G401.6 (cell line): ENCODE measurements around the gene TBC1D22A.

ENCODE experiments used
- FAIRE-seq: peaks from 2 replicates; lab custom pipeline; 2012; peaks lifted over from hg19 to GRCh38; lab: Jason Lieb, UNC

TBC1D22A gene

DNA sequence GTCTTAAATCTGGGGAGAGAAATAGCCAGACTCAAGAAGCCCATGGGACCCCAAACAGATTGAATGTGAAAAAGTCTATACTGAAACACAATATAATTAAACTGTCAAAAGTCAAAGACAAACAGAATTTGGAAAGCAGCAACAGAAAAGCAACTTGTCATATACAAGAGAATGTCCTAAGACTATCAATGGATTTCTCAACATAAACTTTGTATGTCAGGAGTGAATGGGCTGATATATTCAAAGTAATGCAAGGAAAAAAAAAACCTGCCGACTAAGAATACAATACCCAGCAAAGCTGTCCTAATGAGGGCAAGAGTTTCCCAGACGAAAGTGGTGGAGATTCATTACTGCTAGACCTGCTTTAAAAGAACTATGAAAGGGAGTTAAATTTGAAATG, 73.2 kb downstream of the TBC1D22A start:
- no peak for FAIRE-seq

DNA sequence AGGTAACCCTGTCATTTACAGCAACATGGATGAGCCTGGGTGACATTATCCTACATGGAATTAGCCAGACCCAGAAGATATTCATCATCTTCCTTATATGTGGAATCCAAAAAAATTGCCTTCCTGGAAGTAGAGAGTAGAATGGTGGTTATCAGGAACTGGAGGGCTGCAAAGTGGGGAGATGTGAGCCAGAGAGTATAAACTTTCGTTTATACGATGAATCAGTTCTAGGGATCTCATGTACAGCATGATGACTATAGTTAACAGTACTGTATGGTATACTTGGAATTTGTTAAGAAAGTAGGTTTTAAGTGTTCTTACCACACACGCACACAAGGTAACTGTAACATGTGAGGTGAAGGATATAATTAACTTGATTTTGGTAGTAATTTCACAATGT, 79.1 kb downstream of the TBC1D22A start:
- no peak for FAIRE-seq

DNA sequence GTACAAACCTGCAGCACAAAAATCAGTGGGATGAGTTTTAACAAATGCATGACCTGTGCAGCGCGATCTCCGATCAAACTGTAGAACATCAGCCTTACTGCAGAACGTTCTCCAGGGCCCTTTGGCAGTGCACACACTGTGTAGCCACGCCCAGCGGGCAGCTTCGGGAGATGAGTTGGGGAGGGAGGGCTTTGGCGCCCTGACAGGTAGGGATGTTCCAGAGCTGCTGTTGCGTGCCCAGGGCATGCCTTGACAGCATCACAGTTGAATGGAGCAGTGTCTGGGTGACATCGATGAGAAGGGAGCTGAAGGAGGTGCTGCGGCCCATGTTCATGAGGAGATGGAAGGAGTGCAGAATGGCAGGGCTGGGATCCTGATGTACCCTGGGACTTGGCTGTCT, 80.2 kb downstream of the TBC1D22A start:
- FAIRE-seq: no peak

DNA sequence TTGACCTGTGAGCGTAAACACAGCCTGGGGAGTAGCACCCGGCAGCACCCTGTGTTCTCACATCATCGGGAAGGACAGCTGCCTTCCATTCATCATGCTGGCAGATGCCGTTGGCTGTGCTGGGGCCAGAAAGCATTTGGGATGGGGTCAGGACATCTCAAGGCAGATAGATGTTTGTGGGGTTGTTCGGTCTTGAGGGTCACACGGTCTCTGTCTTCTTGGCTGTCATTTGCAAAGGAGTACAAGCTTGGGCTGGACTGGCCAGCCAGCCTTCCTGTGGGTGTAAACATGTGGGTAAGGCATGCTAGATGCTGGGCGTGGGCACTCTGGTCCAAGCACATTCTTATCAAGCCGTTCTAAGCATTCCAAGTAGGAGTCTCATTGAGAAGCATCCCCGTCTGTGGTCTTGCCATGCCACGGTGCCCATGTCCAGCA, 81.4 kb downstream of the TBC1D22A start:
- no peak for FAIRE-seq

DNA sequence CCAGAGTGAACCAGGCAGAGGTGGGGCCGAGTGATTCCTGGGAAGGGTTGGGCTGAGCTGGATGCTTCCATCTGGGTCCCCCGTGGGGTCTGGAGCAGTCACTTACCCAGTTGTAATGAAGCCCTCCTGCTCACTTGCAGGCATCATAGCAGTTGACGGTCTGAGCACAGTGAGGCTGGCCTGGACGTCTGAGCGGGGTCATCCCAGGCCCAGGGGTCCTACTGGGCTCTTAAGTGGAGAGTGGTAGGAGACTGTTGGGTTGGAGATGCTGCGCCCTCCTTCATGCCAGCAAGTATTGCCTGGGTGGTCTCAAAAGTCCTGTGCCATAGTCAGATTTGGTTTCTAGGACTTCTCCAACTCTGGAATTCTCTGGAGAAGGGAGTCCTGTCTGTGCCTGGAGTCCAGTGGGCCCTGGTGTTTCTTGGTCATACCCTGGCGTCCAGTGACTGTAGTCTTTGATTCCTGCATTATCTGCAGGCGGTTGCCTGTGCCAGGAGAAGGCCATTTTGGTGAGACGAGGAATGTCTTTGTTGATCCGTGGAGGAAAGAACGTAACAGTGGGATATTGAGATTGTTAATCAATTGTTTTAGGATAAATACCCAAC, 82.3 kb downstream of the TBC1D22A start:
- no peak for FAIRE-seq

DNA sequence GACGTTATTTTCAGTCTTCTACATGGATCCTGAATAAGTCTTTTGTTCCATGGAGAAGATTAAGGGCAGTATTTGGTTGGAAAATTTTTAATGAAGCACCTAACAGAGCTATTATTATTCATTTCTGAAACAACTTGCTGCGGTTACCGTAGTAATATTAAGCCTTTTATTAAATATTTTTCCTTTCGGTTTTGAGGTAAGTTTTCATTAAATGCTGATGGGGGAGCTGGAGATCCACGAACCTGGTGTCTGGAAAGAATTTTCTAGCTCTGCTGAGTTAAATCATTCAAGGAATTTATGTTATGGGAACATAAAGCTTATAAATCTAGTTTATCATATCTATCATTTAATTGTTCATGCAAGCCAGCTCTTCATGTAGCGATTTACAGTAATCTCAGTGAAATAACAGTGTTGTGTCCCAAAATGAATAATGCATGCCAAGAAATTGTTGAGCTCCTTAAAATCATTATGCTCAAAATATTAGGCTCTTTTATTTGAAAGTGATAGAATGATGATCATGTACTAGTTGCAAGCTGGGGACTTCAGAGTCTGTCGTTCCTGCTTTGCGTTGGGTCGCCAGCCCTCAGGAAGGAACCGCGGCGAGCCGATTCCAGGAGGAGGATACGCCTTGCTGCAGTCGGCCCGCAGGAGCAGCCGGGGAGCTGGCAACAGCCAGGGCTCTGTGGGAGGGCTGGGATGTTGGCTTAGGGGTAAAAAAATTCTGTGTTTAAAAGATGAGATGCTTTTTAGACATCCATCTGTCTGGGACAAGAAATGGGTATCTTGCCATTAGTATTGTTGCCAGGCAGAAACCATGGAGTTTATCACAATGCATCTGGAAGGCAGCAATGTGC, 83.1 kb downstream of the TBC1D22A start:
- no peak for FAIRE-seq

DNA sequence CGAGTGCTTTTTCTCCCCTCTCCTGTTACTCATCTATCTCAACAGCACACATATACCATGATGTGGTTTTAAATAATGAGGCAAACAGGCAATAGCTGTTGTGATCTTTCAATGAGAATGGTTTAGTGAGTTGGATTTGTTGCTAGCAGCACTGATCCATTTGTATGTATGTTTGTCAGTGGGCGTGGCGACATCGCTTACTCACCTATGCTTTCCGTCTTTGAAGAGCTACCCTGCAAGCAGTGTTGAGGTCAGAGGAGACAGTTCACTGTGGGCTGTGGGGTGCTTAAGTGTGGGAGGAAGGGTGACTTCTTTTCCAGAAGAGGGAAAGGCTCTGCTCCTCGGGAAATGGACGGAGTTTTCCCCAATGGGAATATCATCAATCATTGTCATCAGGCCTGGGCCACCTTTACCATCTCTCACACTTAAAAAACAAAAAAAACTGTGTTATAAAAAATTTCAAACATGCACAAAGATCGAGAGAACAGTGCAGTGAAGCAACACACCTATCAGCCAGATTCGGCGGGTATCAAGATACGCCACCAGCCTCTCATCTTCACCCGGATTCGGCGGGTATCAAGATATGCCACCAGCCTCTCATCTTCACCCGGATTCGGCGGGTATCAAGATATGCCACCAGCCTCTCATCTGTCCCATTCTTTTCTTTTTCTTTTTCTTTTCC, 83.8 kb downstream of the TBC1D22A start:
- no peak for FAIRE-seq

DNA sequence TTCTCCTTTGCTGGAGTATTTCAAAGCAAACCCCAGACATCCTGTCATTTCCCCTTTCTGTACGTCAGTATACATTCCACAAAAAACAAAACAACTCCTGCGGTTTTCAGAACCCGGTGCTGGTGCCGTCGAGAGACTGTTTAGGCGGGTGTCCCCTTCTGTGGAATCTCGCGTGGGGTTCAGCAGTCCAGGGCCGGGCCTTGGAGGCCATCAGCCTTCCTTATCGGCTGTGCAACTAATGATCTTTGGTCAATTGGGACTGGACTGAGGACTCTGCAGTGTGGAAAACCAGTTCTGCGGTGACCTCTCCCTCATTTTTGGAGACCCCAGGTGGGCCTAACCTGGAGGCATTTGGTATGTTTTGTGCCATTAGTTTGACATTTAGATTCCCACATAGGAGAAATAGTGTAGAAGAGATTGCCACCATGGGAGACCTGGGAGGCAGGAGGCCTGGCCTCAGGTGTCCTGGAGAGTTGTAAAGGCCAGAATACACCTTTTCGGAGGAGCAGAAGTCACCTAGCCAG, 84.4 kb downstream of the TBC1D22A start:
- FAIRE-seq: no peak

DNA sequence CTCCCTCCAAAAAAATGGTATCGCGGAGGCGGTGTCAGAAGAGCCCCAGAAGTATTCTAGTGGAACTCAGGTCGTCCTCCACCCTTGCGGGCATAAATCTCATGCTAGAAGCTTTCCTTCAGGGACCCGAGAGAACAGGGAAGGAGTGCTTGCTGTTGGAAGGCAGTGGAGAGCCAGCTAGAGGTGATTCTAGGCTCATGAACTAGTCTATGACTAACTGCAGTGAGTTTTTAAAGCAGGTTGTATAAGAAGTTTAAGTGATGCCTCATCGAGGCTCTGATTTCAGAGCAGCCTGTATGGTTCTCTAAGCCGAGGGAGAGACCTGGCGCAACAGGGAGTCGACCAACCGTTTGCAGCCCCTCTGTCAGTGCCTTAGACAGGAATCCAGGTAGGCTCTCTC, 85.7 kb downstream of the TBC1D22A start:
- no peak for FAIRE-seq

DNA sequence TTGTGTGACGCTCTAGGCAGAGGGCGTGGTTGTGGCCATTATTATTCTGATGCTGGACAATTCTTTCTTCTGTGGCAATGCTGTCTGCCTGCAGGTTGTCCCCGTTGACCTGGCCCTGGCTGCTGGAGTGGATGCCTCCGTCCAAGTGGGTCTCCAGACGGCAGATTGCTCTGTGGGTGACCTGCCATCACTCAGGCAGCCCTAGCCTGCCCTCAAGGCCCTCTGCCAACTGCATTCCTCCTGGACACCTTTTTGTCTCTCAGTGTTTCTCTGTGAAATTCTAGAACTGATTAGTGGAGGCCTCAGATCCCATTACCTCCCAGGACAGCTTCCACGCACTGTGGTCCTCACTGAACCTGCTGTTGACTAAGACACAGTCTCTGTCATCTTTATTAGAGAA, 86.7 kb downstream of the TBC1D22A start:
- FAIRE-seq: no peak

DNA sequence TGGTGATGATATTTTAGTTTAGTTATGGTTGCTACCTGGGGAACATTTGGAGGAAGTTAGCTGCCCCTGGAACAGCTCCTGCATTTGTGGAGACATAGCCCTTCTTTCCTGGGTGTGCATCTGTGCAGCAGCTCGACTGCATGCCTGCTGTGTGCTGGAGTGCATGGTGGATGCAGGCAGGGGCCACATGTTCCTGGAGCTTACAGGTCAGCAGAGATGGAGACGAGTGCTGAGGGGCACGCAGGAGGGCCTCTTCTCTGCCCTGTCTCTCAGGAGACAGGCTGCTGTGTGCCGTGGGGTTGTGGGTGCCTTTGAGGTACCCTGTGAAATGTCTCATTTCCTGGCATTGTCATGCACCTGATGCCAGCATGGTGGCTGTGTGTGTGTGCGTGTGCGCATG, 87.5 kb downstream of the TBC1D22A start:
- no peak for FAIRE-seq

DNA sequence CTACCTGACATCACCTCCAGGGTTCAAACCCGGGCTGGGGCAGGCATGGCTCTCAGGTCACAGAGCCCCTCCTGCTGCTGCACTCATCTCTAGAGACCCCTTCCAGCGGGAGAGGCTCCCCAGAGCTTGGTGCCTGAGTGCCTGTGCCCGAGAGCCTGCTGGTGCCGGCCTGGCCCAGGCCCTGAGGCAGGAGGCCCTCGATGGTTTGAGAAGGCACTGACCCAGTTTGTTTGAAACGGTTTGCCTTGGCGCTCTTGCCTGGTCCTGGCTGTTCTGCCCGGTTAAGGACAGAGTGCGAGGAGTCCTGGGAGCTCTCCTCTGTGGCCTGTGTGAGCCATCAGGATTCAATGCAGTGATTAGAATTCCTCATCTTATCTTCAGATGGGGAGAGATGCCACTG, 88.9 kb downstream of the TBC1D22A start:
- no peak for FAIRE-seq

DNA sequence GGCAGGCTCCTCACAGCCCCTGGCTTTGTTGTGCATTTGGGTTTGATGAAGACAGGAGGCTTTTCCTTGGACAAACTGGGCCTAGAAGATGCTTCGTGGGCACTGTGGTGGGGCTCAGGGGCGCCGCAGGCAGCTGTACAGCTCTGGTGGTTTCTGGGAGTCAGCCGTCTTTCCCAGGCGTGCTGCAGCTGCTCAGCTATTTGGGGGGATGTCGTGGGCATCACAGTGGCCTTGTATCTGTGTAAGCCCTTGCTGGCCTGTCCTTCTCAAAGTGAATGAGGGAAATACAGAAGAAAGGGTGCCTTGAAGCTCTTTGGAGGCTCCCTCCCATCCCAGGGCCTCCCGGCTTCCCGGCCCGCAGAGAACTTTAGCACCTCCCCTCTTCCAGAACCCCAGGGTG, 89.5 kb downstream of the TBC1D22A start:
- no peak for FAIRE-seq

DNA sequence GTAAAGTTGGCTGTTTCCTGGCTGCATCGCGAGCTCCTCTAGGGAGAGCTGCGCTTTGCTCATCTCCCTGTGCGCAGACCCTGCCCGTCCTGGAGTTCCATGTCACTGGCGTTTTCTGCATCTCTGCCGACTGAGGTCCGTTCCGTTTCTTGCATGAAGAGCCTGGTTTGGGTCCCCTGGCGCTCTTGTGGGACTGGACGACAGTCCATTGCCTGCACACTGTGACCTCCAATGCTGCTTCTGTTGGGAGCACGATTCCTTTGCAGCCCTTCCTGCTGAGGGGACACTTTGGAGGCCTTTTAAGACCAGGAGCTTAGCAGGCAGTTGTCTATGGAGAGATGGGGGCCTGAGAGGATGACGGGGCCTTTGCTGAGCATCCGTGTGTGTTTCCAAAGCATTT, 90.3 kb downstream of the TBC1D22A start:
- no peak for FAIRE-seq

DNA sequence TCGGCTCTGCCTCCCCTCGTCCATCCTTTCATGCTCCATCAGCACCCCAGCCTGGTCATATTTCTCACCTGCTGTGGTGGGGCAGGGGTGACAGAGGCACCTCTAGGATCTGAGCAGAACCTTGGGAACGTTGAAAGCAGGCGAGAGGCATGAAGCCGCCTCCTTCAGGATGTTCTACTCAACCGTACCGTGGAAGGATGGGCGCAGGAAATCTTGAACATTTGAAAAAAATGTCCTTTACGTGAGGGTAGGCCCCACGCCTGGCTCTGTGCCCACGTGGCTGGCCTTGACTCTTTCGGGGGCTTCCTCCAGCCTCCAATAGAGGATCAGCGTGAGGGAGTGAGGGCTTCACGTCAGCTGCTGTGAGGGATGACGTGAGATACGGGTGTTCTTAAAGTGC, 90.7 kb downstream of the TBC1D22A start:
- no peak for FAIRE-seq

DNA sequence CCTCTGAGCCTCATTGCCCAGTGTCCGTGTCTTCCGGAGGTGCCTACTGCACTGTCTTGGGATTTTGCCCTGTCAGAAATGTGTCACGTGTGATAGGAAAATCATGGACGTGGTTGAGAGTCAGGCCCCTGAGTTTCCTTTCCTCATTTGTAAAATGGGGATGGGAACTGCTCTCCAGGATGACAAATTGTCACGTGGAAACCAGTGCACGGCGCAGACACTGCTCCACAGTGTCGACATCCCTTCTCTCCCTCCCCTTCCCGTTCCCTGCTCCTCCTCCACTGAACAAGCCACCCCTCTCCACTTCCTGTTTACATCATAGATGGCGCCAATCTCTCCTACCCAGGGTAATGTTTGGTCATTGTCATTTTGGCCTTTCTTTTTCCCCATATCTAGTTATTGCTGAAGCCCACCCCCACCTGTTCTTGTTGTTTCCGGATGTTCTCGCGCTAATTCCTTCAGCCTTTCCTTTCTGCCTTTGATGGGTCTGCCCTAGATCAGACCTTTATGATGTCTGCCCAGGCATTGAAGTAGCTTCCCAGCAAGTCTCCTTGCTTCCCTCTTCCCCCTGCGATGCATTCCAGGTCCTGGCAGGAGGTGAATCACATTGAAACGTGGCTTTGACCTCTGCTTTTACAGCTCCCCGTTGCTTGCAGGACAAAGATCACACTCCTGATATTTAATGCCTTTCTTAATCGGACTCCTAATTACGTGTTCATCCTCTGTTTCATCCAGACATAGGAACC, 91.8 kb downstream of the TBC1D22A start:
- no peak for FAIRE-seq

DNA sequence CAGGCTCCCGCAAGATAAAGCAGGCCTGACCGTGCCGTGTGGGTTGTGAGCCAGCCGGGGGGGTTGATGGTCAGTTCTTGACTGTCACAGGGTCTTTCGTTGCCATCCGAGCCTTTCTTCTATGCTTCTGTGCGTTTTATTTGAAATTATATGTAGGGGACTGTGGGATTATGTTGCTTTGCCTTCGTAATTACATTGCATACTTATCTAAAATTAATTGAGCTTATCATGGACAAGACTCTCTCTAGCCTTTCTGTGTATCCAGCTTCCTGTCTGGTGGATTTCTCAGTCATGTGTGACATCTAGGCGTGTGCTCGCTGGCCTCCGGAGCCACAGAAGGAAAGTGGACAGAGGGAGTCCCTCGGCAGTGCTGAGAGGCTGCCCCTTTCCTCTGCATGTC, 93.2 kb downstream of the TBC1D22A start:
- FAIRE-seq: no peak

DNA sequence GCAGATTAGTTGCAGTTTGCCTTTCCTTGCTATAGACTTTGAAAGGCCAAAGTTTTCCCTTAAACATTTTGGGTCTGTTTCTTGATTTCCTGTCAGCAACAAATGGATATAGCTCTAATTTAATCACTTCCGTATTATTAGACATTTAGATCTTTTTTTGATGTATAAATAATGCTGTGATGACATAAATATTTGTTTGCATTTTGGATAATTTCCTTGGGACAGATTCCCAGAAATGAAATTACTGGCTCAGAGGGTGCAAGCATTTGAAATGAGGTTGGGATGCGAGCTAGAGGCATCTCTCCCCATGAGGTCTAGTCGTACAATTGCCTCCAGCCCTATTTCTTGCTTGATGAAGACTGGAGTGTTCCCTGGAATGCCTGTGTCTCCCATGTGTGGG, 94.2 kb downstream of the TBC1D22A start:
- no peak for FAIRE-seq

DNA sequence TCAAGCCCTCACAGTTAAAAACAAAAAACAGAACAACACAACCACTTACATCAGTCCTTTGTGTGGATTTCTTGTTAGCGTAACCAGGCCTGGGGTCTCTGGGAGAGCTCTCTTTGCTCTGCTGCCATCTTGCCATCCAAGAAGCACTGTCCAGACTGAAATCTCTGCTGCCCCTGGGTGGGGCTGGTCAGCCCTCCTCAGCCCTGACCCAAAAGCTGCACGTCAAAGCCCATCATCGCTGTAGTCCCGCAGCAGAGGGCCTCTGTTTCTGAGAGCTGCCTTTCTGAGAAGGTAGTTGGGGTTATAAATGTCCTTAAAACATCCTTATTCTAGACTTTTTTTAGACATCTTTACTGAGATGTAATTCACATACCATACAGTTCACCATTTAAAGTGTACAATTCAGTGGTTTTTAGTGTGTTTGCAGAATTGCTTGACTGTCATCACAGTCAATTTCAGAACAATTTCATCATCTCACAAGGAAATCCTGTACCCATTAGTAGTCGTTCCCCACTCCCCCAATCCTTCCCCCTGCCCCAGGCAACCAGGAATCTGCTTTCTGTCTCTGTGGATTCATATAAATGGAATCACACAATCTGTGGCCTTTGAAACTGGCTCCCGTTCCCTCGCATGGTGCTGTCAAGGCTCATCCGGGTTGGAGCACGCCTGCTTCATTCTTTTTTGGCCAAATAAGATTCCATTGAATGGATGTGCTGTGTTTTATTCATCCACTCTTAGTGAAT, 94.9 kb downstream of the TBC1D22A start:
- FAIRE-seq: no peak

DNA sequence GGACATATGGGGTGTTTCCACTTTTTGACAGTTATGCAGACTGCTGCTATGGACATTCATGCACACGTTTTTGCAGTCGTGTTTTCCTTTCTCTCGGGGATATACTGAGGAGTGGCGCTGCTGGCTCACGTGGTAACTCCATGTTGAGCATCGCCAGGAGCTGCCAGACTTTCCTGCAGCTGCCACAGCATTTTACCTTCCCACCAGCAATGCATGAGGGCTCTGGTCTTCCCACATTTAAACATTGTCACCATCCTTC, 95.4 kb downstream of the TBC1D22A start:
- no peak for FAIRE-seq

DNA sequence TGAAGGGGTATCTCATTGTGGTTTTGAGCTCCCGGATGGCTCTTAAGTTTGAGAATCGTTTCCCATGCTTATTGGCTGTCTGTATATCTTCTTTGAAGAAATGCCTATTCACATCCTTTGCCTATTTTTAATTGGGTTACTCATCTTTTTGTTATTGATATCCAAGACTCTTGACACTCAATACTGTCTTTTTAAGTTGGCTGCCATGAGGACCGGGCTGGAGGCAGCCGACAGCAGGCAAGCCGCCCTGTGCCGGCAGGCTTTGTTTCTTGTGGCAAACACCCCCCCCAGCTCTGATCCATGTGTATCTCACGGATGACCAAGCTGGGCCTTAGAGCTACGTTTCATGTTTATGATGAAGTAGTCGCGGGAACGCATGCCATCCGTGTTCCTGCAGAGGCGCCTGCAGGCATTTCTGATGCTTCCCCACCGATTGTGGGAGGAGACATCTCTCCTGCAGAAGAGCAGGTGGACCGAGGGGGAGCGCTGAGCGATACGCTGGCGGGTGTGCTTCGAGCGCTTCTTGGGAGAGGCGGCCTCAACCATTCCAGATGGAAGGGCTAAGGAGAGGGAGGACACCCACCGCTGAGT, 95.8 kb downstream of the TBC1D22A start:
- no peak for FAIRE-seq

DNA sequence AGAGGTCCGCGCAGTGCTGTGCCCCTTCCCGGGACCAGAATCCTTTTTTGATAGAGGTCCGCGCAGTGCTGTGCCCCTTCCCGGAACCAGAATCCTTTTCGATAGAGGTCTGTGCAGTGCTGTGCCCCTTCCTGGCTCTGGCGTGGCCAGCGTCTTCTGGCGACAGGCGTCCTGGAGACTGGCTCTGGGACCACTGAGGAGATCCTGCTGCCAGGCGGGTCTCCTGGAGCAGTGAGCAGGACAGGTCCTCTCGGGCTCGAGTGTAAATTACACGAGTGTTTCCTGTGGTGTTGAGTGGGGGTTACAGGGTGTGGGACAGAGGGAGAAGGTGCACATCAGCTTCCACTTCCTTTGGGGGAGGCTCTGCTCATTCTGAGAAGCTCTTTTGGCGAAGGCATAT, 98.1 kb downstream of the TBC1D22A start:
- FAIRE-seq: no peak
